Measurements from ENCODE around the gene SERPINB12.

Gene SERPINB12

GRCh38 chr18:63551769-63552168 lies 9.6 kb downstream of the SERPINB12 start:
- no peak for DNase-seq

- DNase-seq = no peak
Measured at GRCh38 chr18:63552581-63552980, 10.4 kb downstream of the SERPINB12 start.

DNA sequence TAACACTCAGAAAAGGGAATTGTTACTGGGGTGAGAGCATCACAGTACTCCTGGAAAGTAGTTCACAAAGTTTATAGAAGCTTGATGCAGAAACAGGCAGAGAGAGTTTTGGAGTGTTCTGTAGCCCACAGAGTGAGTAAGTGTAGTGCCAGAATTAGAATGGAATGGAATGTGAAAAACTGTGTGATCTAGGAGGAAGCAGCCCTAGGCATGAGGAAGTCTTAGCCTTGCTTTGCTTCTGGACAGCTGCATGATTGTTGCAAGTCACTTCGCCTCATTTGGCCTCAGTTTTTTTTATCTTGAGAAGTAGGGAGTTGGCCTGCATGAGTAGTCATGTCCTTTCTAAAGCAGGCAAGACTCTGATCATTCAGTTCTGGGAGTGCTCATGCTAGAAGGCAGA lies 10.9 kb downstream of the SERPINB12 start:
- DNase-seq = no peak

DNA sequence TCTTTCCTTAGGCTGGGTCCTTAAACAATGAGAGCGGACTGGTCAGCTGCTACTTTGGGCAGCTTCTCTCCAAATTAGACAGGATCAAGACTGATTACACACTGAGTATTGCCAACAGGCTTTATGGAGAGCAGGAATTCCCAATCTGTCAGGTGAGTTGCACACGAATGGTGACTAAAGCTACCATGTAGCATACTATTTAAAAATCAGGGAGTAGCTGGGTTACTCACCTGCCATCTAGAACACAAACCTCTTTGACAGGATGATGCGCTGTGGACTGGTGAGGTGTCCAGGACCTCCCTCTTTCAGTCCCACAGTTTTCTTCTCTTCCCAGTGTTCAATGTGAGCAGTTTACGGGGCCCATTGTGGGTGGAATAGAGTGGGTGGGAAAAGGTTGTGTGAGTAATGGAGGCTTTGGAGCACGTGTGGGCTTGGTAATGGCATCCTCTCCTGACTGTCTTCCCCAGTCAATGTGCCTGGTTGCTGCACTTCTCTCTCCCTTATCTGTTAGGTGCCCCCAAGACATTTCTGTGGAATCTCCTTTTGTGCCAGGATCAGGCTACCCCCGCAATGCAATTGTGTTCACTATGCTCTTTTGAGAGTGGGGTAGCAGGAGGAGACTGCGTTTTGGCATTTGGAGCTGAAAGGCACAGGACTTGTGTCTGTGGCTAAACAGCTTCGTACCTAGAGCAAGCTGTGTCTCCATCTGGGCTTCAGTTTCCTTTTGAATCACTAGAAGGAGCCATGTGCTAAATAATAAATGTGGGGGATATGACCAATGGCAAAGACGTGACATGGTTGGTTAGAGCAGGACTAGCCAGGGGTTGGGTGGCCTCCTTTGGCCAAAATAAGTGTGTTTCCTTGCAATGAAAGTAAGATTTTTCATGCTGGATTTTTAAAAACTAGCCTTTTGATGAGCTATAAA lies 17.7 kb downstream of the SERPINB12 start:
- no peak for DNase-seq

DNA sequence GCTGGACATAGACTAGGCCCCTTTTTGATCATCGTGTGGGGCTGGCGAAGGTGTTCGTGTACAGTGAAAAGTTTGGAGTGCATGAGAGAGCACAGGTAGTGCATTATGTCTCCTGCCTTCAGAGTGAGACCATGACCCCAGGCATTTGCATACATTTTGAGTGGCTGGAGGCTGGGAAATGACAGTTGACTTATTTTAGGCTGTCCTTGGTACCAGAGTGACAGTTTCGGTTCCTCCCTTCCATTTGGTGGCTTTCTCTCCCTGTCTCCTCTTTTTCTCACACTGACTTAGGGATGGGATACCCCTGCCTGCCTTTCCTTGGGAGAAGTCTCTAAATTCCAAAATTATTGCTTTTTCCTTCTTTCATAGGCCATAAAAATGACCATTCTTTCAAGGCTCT lies 20.1 kb downstream of the SERPINB12 start:
- DNase-seq = no peak

DNA sequence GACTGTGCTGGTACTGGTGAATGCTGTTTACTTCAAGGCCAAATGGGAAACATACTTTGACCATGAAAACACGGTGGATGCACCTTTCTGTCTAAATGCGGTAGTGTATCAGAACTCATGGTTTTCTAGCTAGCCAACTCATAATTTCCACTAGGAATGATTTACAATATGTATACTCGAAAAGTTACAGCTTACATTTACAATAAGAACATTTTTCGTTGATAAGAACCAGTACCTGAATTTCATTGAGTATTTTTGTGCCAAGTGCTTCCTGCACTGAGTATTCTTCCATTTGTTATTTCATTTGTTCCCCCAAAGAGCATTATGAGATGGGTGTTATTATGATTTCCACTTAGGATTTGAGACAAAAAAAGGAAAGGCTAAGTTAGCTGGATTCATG lies 21.9 kb downstream of the SERPINB12 start:
- DNase-seq = no peak

- DNase-seq = no peak
Measured at GRCh38 chr18:63564561-63564960, 22.4 kb downstream of the SERPINB12 start.

DNA sequence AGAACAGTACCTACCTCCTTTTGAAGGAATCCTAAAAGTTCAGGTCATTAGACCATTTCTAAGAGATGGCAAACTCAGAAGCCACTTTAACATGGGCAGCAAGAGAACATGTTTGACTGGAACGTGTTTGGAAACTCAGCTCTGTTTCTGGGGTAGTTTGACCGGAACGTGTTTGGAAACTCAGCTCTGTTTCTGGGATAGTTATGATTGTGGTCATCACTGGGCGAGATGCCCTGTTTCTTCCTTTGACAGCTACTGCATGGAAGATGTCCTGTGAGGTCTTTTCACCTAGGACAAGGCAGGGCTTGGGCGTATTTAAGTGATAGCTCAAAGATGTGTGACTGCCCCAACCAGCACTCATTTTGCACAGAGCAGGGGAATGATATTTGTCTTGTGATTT lies 25.1 kb downstream of the SERPINB12 start:
- no peak for DNase-seq

- DNase-seq = no peak
Measured at GRCh38 chr18:63567825-63568224, 25.7 kb downstream of the SERPINB12 start.

GRCh38 chr18:63570721-63571120 lies 28.6 kb downstream of the SERPINB12 start:
- DNase-seq = no peak

DNA sequence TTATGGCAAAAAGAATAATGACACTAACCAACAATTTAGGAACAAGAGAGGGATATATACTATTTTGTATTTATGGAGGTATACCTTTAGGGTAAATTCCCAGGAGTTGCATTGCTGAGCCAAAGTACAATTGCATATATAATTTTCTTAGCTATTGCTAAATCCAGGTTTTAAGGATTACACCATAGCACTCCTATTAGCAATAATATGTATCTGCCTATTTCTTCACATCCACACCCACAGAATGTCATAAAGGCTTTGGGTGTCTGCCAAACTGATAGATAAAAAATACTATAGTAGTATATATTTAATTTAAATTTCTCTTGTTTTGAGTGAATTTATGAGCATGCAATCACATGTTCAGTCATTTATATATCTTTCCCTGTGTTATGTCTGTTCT lies 33.5 kb downstream of the SERPINB12 start:
- DNase-seq = no peak

DNA sequence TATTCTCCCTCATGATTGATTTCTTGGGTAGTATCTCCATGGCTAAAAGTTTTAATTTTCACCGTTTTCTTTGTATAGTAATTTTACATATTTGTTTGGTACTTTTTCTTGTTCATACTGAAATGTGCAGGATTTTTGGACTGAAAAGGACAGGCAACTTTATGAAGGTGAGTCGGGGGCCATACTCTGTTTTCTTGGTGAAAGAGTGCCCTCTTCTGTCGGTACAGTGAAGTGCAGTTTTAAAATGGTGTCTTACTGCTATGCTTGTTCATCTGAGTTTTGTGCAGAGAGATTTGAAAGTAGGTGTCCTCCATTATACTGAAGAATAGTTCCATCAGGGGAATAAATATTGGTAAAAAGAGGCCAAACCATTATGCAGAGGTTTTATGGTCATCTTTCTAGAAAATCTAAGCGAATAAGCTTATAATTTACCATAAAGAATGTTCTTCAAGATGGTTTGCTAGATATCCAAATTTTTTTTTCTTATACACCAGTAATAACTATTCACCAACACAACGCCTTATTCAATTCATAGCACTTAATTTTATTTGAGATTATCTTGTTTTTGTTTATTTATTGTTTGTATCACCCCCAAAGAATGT lies 36.3 kb downstream of the SERPINB12 start:
- no peak for DNase-seq

DNA sequence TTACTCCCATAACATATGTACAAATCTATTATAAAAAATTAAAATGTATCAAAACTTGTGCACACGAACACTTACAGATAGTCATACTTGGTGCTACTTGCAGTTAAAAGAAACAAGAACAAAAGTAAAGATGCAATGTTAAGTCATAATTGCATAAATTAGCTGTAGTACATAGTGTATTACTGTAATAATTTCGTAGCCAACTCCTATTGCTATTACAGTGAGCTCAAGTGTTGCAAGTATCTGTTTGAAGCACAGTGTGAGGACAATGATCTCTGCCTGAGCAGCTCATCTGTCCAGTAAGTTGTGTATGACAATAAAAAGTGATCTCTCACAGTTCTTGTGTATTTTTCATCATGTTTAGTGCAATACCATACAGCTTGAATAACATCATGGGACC lies 37.4 kb downstream of the SERPINB12 start:
- DNase-seq = no peak

GRCh38 chr18:63585988-63586387 lies 43.8 kb downstream of the SERPINB12 start:
- DNase-seq = no peak

DNA sequence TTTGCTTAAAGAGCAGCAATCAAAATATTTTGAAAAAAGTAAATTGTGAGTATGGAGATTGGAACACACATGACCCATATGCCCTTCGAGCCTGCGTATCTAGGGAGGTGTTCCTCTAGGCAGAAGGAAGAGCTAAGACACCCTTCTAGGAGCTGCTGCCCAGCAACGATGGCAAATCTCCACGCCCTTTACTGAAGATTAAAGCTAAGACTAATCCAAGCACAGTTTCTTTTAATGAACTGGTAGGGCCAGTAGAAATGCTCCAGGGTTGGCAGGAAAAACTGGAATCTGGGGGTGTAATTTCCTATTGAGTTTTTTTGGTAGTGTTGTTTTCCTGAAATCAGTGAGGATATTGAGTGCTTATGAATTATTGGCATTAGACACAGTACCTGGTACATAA lies 44.3 kb downstream of the SERPINB12 start:
- DNase-seq = no peak

DNA sequence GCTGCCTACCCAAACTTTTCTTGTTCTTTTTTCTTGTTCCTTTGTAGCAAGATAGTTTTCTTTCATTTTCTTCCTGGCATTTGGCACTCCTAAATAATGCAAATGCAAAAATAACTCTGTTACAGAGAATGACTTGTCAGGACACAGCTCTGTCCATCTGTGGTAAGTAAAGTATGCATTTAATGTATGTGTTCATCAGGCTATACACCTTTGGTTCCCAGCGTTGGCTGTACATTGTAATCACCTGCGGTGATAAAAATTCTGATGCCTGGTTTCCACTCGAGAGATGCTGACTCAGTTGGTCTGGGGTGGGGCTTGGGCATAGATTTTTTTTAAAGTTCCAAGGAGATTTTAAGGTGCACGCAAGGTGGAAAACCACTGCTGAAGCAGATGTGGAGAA lies 44.8 kb downstream of the SERPINB12 start, which contains the start of gene SERPINB13:
Gene SERPINB13, plus strand, starts transcription at position 378 of the 400 bp plus-strand sequence. CDS start 1,325 bp downstream, outside the sequence.
- no peak for DNase-seq

DNA sequence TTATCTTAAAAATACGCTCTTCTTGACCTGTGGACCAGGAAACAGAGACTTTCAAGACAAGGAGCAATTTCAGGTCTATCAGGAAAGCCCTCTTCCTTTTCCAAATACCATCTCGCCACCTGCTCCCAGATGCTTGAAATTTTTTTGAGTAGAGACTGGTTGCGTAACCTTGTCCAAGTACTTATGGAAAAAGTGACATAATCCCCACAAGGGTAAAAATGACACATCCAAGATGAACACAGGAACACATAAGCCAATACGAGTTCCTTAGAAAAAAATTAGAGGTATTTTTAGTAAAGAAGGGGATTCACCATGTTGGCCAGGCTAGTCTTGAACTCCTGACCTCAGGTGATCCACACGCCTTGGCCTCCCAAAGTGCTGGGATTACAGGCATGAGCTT lies 46.7 kb downstream of the SERPINB12 start:
- DNase-seq = no peak

DNA sequence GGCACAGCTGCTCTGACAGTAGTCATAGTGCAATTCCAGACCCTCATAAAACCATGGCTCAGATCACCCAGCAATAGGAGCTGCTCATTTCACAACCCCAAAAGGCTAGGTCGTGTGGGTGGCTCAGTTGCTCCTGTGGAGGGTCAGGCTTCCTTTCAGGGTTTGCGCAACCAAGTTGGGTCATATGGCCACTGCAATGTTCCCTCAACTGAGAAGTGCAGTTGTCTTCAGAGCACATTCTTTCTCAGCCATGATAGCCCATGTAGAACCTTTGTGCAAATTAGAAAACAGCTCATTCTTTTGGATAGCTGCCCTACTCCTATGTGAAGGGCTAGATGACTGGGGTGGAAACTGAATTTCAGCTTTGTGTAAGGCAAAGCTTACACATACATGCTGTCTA lies 48.2 kb downstream of the SERPINB12 start:
- no peak for DNase-seq

GRCh38 chr18:63590966-63591695 lies 49.0 kb downstream of the SERPINB12 start:
- no peak for DNase-seq

DNA sequence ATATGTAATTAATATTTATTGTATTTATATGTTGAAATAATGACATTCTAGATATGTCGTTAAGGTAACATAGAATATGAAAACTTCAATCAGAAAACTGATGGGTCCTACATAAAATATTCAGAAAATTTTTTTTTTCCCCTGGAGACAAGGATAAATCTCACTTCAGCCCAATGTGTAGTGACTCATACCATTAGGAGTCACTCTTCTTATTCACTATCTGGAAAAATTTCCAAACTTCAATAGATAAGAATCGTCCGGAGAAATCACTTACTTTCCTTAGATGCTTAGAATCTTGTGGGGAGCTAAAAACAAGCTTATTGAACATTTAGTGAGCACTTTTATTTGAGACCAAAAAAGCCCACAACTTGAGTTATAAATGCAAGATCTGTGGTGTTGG lies 49.6 kb downstream of the SERPINB12 start:
- no peak for DNase-seq

DNA sequence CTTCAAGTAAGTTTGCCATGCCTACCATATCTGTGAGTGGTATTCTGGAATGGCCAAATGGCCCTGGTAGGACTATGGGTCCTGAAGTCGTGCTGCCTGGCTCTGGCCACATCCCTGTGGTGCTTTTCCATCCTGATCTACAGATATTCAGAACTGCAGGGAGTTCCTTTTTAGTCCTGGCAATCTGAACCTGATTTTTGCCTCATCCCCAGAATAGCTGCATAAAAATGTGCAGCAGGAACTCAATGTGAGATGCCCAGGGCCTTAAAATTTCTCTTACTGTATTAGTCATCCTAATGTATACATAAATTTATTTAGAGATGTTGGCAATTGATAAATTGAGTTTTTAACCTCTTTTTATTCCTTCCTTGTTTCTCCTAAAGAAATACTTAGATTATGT lies 50.3 kb downstream of the SERPINB12 start:
- DNase-seq = no peak

- no peak for DNase-seq
Measured at GRCh38 chr18:63596964-63597363, 54.8 kb downstream of the SERPINB12 start.

DNA sequence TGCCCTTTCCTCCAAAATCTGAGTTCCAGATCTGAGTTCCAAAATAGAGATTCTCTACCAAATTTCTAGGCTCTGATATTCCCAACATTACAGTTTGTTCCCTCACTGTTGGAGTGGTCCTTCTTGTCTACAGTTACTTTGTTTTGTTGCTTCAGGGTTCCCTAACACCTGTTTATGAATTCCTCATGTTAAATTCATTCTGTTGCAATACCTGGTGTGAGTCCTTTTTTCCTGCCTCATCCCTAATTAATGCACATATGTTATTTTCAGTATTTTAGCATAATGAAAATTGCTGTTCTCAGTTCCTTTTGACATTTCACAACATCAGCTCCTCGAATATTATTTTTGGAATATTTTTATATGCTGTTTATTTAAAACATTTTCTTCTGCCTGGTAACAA lies 61.2 kb downstream of the SERPINB12 start:
- no peak for DNase-seq

DNA sequence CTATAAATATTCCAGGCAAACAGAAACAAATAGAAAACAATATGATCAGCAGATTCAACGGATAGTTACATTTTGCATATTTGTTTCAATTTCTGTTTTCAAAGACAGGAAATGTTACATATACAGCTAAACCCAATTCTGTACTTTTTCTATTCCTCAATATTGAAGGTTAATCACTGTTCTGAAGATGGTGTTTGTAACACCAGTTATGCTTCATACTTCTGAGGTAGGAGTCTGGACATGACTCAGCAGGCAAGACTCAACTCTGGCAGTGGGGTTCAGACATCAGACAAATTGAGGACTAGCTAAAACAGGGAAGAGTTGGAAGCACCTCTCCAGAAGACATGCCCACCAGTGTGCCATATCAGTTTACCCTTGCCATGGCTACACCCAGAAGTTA lies 61.6 kb downstream of the SERPINB12 start:
- no peak for DNase-seq

Measured in activated effector memory CD4-positive, alpha-beta T cell treated with anti-CD3 and anti-CD28 coated beads, Interleukin-2, amount 50 U/mL, for 16 hours (primary cell).